SH-SY5Y (cell line): ENCODE data around the gene STEAP1B.

Experiments
- GATA2 ChIP-seq: IDR thresholded peaks from 2 replicates; pipeline ENCODE4 v1.6.1; 2011; ENCODE audit warnings: mild to moderate bottlenecking, low read depth, low read length
- GATA3 ChIP-seq: IDR thresholded peaks from 2 replicates; pipeline ENCODE4 v1.6.1; 2011; ENCODE audit warnings: low read depth, mild to moderate bottlenecking, low read length, moderate library complexity

DNA sequence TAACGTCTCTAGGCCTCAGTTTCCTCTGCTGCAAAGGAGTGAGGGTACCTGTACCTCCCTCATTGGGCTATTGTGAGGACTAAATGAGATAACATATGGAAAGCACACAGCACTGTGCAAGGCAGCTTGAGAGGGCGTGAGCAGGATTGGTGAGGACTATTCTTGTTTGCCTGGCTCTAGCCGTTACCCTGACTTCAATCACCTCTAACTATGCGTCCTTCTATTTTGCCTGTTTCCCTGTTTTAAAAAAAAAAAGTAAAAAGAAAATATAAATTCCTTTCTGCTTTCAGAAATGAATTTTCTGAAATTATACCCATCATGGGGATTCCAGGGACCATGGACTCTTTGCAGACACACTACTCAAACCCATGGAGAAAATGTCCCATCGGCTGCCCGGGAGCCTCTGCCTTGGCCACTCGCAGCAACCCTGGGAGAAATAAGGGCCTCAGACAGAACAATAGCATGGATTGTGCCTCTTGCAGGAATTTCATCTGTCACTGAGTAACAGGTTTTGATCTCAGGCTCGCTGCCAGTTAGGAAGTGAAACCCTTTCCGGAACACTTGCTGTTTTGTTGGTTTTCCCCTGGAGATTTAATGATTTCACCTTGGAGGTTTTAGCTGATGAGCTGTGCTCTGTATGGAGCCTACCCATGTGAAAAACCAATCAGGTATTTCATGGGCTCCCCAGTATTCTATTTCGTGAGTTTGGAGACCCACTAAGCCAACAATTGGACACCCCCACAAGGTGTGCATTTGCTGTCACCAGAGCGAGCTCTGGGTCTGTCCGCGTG, 55.6 kb downstream of the STEAP1B start:
- TF ChIP-seq GATA2 (no peak), GATA3 (no peak)
